Mesothelial cell of epicardium (in vitro differentiated cells): ENCODE measurements around the gene CADPS2. TPM values are rescaled to one million over a fixed set of nuclear protein-coding genes. Genes with fewer than 3 reads are reported as not detected.
"Not testable (repeated sequence)": the region's sequence is repeated elsewhere in the genome, so short reads cannot be mapped to it uniquely, and the experiment has no call there.

Experiments
- DNase-seq, 2 experiments: peaks; one replicate each; pipeline ENCODE4 v3.0.0; 2021; ENCODE audit warnings: low spot score in 2 of 2; ENCODE audit not compliant: unreplicated experiment in 2 of 2
- H3K27ac Mint-ChIP-seq: 2 replicates; pipeline ENCODE4 v1.8.0; 2021; ENCODE audit warnings: mixed read lengths
- H3K27me3 Mint-ChIP-seq: 2 replicates; pipeline ENCODE4 v1.8.0; 2021; ENCODE audit warnings: low read depth, mixed read lengths
- H3K36me3 Mint-ChIP-seq: 2 replicates; pipeline ENCODE4 v1.8.0; 2021; ENCODE audit warnings: mixed read lengths
- H3K4me1 Mint-ChIP-seq: 2 replicates; pipeline ENCODE4 v1.8.0; 2021; ENCODE audit warnings: mixed read lengths
- H3K4me3 Mint-ChIP-seq: 2 replicates; pipeline ENCODE4 v1.8.0; 2021; ENCODE audit warnings: mild to moderate bottlenecking, moderate library complexity, mixed read lengths
- H3K9me3 Mint-ChIP-seq: 2 replicates; pipeline ENCODE4 v1.8.0; 2021; ENCODE audit warnings: mixed read lengths
- CTCF ChIP-seq: fragments of 200-600 bp; sonication (generic); IDR thresholded peaks from one replicate; pipeline ENCODE4 v1.5.0; 2021; ENCODE audit warnings: antibody characterized with exemption; ENCODE audit not compliant: unreplicated experiment
- total RNA-seq: library from RNA; stranded (reverse); gene quantifications from 3 replicates; pipeline ENCODE4 v1.2.1, GENCODE V29; 2021

Gene CADPS2
- total RNA-seq, 1 donor from 2014 or later, result 2.7 TPM

DNA sequence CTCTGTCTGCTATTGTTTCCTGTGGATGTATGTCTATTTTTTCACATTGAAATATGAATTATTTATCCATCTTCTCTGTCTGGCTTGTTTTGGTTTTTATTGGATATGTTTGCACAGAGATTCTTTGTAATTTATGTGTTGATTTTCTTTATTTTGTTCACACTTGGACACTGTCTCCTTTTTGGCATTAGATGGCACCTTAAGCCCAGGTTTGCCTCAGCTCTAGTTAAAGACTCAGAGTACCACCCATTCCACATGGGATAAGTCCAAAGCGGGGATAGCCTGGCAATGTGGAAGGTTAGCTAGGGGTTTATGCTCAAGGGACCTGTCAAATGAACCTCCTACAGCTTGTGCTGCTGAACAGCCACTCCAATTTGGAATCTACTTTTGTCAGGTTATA, 595.8 kb downstream of the CADPS2 start:
- Mint-ChIP-seq H3K36me3 (no peaks in the 10 kb centered on the region), H3K4me1 (no peaks in the 10 kb centered on the region), H3K27ac (no peak overlapping the region), H3K4me3 (no peak overlapping the region), H3K27me3 (peaks cover 60% of the 10 kb centered on the region), H3K9me3 (peaks cover 23% of the 10 kb centered on the region)
- TF ChIP-seq CTCF, result no peak
- DNase-seq, result no peak

DNA sequence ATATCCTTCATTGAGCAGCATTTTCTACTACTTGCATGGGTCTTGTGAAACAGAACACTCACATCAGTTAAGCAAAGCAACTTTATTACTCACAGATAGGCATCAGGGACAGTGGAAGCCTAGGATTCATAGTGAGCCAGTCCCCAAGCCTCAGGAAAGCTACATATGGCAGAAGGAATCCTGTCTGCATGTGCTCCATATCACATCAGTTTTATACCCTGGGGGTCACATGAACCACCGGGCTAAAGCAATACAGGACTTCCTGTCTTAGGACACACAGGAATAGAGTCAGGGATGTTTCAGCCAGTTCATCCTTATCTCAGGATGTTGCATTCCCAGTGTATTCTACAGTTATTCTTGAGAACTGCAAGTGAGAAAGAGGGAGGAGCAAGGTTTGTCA, 596.8 kb downstream of the CADPS2 start:
- Mint-ChIP-seq H3K36me3 (no peaks in the 10 kb centered on the region), H3K9me3 (peaks cover 23% of the 10 kb centered on the region), H3K4me1 (no peaks in the 10 kb centered on the region), H3K27ac (no peak overlapping the region), H3K27me3 (peaks cover 51% of the 10 kb centered on the region), H3K4me3 (no peak overlapping the region)
- no peak for TF ChIP-seq CTCF
- no peak for DNase-seq

GRCh38 chr7:122284608-122285007, 601.7 kb downstream of the CADPS2 start:
- H3K36me3 Mint-ChIP-seq, DNase-seq, H3K4me1 Mint-ChIP-seq, H3K27ac Mint-ChIP-seq: not testable (repeated sequence)
- peaks cover 13% of the 10 kb centered on the region for H3K9me3 Mint-ChIP-seq
- H3K27me3 Mint-ChIP-seq, result peaks cover 19% of the 10 kb centered on the region
- H3K4me3 Mint-ChIP-seq, result peak overlapping the region; percentile 44

DNA sequence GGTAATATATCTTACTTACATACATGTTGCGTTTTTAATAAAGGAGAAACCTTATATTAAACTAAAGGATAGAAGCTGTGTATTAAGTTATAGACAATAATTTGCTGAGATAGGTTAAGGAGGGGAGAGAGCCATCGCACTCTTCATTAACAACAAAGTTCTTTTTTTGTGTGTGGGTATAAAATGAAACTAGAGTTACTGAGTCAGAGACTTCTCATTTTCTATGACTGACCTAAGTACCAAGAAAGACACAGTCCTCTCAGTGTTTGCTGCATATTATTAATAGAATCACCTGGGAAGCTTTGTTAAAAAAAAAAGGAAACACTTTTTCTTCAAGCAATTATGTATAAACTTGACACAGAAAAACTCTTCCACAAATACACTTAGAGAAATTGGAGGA, 613.1 kb downstream of the CADPS2 start:
- Mint-ChIP-seq H3K27ac (no peak overlapping the region), H3K27me3 (peaks cover 7% of the 10 kb centered on the region), H3K4me1 (no peaks in the 10 kb centered on the region), H3K4me3 (no peak overlapping the region), H3K36me3 (no peaks in the 10 kb centered on the region), H3K9me3 (no peaks in the 10 kb centered on the region)
- DNase-seq, result no peak
- no peak for TF ChIP-seq CTCF

- no peaks in the 10 kb centered on the region for H3K36me3 Mint-ChIP-seq
These were observed 617.0 kb downstream of the CADPS2 start for GRCh38 chr7:122269241-122269640.

More at GRCh38 chr7:122269241-122269640, 617.0 kb downstream of the CADPS2 start:
- Mint-ChIP-seq H3K27ac (no peak overlapping the region), H3K4me3 (no peak overlapping the region), H3K9me3 (no peaks in the 10 kb centered on the region), H3K4me1 (no peaks in the 10 kb centered on the region), H3K27me3 (peaks cover 15% of the 10 kb centered on the region)
- no peak for DNase-seq
- TF ChIP-seq CTCF, result no peak

Other genes starting within 250 kb of the CADPS2 start
- 0.16 to 0.25 TPM in 2 of 3 replicates, not detected in the other for gene RNF133, start 187.3 kb downstream of the CADPS2 start, total RNA-seq
- 0.18 TPM in 1 of 3 replicates, not detected in the others for gene RNF148, start 183.5 kb downstream of the CADPS2 start, total RNA-seq
- not detected in 3 replicates for gene TAS2R16, start 109.2 kb upstream of the CADPS2 start, total RNA-seq